Testis (tissue), 2 donors: Measurements from ENCODE around the gene SLC25A25.
"Not testable (repeated sequence)": the region's sequence is repeated elsewhere in the genome, so short reads cannot be mapped to it uniquely, and the experiment has no call there.

Source experiments
- CTCF ChIP-seq, 3 experiments: fragments of 450-650 bp in 2 of 3; fragments of 200-600 bp in 1 of 3; sonication (generic) in 1 of 3; IDR thresholded peaks; one replicate each; pipeline ENCODE4 v1.5.1; 2016 to 2019; ENCODE audit warnings: antibody characterized with exemption in 3 of 3, mild to moderate bottlenecking in 2 of 3, moderate library complexity in 1 of 3
- POLR2A ChIP-seq: fragments of 450-650 bp; IDR thresholded peaks from one replicate; pipeline ENCODE4 v1.6.1; 2017; ENCODE audit warnings: antibody characterized with exemption, mild to moderate bottlenecking, moderate library complexity

- not testable (repeated sequence) for TF ChIP-seq CTCF (IDR thresholded peaks at IDR 0.05); POLR2A
Observed at GRCh38 chr9:128023671-128024070, 44.4 kb upstream of the SLC25A25 start.
